Retina (tissue), 1 donor: ENCODE data around the gene PEX16.

Source experiments
- DNase-seq: peaks from one replicate; pipeline ENCODE4 v3.0.0-alpha.2; 2016

The PEX16 gene

GRCh38 chr11:45930951-45931570, 13.4 kb upstream of the PEX16 start:
- DNase-seq = no peak

GRCh38 chr11:45930031-45930794, 12.5 kb upstream of the PEX16 start:
- DNase-seq = no peak

GRCh38 chr11:45929486-45930030, 11.9 kb upstream of the PEX16 start:
- DNase-seq = no peak

GRCh38 chr11:45928535-45929215, 11.0 kb upstream of the PEX16 start:
- DNase-seq = no peak

- no peak for DNase-seq
Measured at GRCh38 chr11:45927684-45928413, 10.2 kb upstream of the PEX16 start.

- DNase-seq = no peak
Measured at GRCh38 chr11:45927332-45927683, 9.6 kb upstream of the PEX16 start.

GRCh38 chr11:45926536-45927331, 9.1 kb upstream of the PEX16 start:
- DNase-seq = no peak

- DNase-seq = no peak
Measured at GRCh38 chr11:45926001-45926401, 8.3 kb upstream of the PEX16 start.

- no peak for DNase-seq
Measured at GRCh38 chr11:45925550-45925949, 7.9 kb upstream of the PEX16 start.

- DNase-seq = no peak
Measured at GRCh38 chr11:45924927-45925326, 7.2 kb upstream of the PEX16 start.

- no peak for DNase-seq
Measured at GRCh38 chr11:45924036-45924915, 6.6 kb upstream of the PEX16 start.

GRCh38 chr11:45922425-45923082, 4.9 kb upstream of the PEX16 start, which contains the start of gene LARGE2:
Gene LARGE2, plus strand, starts transcription at chr11:45922656. Its CDS starts 227 bp downstream, at chr11:45922883.
- DNase-seq = no peak

- peak; percentile 66 for DNase-seq
Measured at GRCh38 chr11:45921561-45922424, 4.1 kb upstream of the PEX16 start.

- DNase-seq = no peak
Measured at GRCh38 chr11:45920531-45921477, 3.1 kb upstream of the PEX16 start.

GRCh38 chr11:45919806-45920530, 2.3 kb upstream of the PEX16 start:
- no peak for DNase-seq

GRCh38 chr11:45918962-45919675, 1.4 kb upstream of the PEX16 start:
- no peak for DNase-seq
